GM12872 (cell line): ENCODE data around the gene CLOCK.

Experiments used
- TF ChIP-seq, protein P1 (sequence below): IDR thresholded peaks from 3 replicates; pipeline ENCODE4 v1.5.1; 2011; ENCODE audit warnings: low read depth, mild to moderate bottlenecking, low read length, moderate library complexity; ENCODE audit not compliant: insufficient read depth

CLOCK gene

GRCh38 chr4:55475394-55476243 is 71.1 kb downstream of the CLOCK start:
- TF ChIP-seq, protein P1, sequence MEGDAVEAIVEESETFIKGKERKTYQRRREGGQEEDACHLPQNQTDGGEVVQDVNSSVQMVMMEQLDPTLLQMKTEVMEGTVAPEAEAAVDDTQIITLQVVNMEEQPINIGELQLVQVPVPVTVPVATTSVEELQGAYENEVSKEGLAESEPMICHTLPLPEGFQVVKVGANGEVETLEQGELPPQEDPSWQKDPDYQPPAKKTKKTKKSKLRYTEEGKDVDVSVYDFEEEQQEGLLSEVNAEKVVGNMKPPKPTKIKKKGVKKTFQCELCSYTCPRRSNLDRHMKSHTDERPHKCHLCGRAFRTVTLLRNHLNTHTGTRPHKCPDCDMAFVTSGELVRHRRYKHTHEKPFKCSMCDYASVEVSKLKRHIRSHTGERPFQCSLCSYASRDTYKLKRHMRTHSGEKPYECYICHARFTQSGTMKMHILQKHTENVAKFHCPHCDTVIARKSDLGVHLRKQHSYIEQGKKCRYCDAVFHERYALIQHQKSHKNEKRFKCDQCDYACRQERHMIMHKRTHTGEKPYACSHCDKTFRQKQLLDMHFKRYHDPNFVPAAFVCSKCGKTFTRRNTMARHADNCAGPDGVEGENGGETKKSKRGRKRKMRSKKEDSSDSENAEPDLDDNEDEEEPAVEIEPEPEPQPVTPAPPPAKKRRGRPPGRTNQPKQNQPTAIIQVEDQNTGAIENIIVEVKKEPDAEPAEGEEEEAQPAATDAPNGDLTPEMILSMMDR = no peak

DNA sequence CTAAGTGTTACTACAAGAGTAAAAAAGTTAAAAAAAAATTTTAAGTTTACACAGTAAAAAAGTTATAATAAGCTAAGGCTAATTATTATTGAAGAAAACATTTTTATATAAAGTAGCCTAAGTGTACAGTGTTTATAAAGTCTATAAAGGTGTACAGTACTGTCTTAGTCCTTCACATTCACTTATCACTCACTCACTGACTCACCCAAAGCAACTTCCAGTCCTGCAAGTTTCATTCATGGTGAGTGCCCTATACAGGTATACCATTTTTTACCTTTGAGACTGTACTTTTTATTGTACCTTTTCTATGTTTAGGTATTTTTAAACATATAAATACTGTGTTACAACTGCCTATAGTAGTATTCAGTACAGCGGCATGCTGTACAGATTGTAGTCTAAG is 76.7 kb downstream of the CLOCK start:
- TF ChIP-seq, protein P1 = no peak

- TF ChIP-seq, protein P1 = no peak
These were observed 78.0 kb downstream of the CLOCK start for GRCh38 chr4:55468724-55469123.

GRCh38 chr4:55466001-55466400 is 80.7 kb downstream of the CLOCK start:
- TF ChIP-seq, protein P1 = no peak

- TF ChIP-seq, protein P1 = no peak
These were observed 88.1 kb downstream of the CLOCK start for GRCh38 chr4:55458611-55459010.

DNA sequence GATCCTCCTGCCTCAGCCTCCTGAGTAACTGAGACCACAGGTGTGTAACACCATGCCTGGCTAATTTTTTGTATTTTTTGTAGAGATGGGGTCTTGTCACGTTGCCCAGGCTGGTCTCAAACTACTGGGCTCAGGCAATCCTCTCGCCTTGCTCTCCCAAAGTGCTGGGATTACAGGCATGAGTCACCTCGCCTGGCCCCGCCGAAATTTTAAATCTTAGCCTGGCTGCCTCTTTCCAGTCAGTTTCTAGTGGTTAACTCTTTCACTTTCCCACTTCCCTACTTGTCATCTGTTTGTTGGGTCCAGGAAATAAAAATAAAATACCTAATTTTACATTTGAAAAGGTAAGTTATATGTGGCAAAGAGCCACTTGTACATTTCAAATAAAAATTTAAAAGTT is 88.5 kb downstream of the CLOCK start:
- TF ChIP-seq, protein P1 = no peak

- TF ChIP-seq, protein P1 = no peak
These were observed 96.1 kb downstream of the CLOCK start for GRCh38 chr4:55450566-55450965.
